ENCODE data around the gene CLEC3B.
"Not testable (repeated sequence)": the region's sequence is repeated elsewhere in the genome, so short reads cannot be mapped to it uniquely, and the experiment has no call there.

Gene CLEC3B

GRCh38 chr3:45037720-45038455 is 11.8 kb downstream of the CLEC3B start:
- peak; percentile 60 to 84 (median 79) for DNase-seq

GRCh38 chr3:45041666-45042065 is 15.6 kb downstream of the CLEC3B start:
- DNase-seq = no peak

DNA sequence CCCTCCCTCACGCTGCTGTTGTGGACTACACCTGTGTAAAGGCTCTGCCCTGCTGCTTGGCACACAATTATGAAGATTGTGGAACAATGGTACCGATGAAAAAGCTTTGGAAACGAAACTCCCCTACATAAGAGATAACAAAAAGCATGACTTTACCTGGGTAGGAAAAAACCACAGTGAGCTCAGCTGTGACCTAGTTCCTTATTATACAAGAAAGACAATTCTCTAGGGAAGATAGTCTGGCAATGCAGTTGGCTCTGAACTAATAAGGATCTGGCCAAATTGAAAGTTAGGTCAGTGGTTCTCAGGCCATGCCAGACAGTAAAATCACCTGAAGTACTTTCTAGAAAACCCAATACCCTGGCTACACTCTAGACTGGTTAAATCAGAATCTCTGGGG is 16.1 kb downstream of the CLEC3B start:
- no peak for DNase-seq

DNA sequence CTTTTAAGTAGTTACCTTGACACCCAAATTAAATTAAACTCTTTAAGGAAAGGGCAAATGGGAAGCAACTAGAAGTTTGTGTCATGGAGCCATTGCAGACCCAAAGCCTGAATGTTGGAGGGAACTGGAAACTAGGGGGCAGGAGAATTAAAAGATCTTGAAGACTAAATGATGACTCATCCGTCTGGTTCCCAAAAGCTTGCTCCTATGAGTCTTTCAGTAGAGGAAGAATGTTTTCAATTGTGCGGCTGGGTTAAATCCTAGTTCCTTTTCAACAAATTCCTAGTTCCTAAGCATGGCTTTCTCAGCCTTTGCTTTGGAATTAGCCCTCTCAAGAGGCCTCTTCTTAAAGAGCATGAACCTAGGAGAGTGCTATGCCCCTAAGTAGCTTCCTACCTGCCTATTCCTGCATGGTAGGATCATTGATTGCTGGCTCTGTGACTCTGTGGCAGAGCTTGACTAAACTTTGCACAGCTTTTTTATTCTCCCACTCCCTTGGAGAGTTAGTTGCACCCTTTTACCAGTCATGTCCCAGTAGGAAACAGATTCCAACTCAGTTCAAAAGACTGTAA is 17.7 kb downstream of the CLEC3B start:
- DNase-seq = no peak

DNA sequence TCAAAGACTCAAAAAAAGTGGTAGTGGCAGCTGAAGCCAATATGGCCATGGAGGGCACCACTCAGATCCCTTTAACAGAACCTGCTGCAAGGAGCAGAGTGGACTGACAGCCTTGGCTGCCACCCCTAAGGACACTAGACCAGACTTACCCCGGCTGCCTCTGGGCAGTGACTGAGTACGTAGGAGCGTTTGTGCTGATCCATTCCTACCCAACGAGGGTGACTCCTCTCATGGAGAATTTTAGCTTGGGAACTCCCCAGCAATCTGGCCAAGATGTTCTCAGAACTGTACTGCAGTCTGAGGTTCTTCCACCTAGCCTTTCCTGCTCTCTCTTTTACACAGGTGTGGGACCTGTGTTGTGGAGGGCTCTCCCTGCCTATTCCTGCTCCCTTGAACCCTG is 22.1 kb downstream of the CLEC3B start:
- DNase-seq = no peak

DNA sequence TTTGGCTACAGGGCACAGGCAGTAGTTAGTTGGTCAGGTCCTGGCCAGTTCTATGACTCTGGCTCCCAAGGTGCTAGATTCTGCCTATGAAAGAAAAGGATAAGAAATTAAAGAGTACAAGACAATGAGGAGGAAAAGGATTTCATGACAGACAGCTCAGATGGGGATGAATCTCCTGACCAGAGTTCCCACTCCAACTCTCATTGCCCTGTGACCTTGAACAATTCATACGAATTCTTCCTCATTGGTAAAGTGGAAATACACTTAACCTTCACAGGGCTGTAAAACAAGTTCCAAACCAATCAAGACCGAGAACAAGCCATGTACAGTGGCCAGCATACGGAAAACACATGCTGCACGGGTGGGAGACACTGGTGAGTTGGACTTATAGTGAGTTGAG is 23.7 kb downstream of the CLEC3B start:
- no peak for DNase-seq

DNA sequence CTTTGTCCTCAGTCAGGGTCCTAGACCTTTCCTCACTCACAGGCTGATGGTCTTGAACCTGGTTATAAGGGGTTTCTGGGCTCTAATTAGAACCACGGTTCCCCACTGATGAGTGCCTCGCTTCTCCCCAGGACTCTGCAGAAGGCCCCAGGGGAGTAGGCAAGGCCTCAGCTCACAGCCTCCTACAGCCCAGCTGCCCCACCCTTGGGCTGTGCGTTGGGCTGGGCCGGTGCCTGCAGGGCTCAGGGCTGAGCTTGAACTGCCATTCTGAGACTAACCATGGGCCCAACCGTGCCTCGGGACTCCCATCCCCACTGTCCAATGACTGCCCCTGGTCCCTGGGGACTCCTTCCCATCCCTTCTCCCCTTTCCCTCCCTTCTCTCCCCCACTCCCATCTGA is 25.6 kb downstream of the CLEC3B start:
- DNase-seq = no peak

- not testable (repeated sequence) for DNase-seq
Observed at GRCh38 chr3:45053805-45054195, 27.7 kb downstream of the CLEC3B start.

GRCh38 chr3:45054196-45054857 is 28.2 kb downstream of the CLEC3B start:
- DNase-seq = no peak

GRCh38 chr3:45055032-45055410 is 28.9 kb downstream of the CLEC3B start:
- no peak for DNase-seq

GRCh38 chr3:45055411-45056143 is 29.5 kb downstream of the CLEC3B start:
- no peak for DNase-seq

DNA sequence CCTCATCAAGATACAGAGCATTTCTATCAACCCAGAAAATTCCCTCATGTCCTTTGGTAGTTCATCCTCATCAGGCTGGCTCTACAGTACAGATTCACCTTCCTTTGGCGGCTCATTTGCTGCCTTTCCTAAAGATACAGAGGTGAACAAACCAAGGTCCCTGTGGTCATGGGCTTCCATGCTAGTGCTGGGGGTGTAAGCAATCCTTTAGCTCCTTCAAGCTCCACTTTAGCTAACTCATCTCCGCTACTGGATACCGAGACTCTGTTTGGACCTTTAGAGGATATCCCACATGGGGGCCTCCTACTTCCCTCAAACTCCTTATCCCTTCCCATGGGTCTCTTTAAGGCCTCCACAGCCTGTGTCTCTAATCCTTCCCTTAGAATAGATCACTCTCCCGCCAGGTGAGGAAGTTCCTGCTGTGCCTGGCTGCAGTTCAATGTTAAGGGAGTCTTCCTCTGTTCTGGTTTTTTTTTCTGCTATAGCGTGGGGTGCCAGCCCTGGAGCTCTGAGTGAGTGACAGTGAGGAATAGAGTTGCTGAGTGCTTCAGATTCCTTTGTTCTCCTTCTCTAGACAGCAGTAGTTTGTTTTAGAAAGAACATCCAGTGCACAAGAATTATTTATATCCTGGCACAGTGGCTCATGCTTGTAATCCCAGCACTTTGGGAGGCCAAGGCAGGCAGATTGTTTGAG is 30.7 kb downstream of the CLEC3B start:
- no peak for DNase-seq

GRCh38 chr3:45057557-45057956 is 31.5 kb downstream of the CLEC3B start:
- DNase-seq = no peak

DNA sequence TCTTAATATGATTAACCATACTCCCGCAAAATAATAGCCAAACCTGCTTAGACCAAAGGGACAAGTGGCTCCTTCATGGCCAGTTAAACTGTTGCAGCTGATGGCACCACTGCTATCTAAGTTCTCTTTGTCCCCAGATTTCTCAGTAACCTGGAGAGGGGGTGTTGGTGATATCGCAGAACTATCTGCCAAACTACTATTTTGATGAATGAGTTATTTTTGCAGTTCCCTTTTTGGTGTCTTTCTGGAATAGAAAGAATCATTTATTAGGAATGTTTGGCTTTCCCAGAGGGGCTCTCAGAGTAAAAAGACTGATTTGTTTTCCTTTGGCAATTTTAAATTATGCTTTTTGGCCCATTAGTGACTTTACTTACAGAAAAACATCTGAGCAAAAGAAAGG is 33.0 kb downstream of the CLEC3B start:
- no peak for DNase-seq

- DNase-seq = no peak
Observed at GRCh38 chr3:45060165-45060892, 34.2 kb downstream of the CLEC3B start.

DNA sequence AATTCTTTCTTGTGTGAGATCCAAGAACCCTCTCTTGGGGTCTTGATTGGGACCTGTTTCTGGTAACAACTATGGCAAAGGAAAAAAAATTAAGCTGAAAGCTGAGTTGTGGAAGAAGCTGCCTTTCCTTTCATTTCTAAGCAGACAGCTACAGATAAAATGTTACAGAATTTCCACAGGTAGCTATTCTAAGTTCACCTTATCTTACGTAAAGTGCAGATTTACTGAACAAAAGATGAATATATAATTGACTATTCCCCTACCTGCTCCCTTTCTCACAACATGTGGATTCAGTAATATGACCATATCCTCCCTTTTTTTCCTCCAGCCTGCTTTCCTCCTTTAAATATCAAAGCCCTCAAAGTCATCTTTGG is 36.6 kb downstream of the CLEC3B start:
- DNase-seq = no peak

DNA sequence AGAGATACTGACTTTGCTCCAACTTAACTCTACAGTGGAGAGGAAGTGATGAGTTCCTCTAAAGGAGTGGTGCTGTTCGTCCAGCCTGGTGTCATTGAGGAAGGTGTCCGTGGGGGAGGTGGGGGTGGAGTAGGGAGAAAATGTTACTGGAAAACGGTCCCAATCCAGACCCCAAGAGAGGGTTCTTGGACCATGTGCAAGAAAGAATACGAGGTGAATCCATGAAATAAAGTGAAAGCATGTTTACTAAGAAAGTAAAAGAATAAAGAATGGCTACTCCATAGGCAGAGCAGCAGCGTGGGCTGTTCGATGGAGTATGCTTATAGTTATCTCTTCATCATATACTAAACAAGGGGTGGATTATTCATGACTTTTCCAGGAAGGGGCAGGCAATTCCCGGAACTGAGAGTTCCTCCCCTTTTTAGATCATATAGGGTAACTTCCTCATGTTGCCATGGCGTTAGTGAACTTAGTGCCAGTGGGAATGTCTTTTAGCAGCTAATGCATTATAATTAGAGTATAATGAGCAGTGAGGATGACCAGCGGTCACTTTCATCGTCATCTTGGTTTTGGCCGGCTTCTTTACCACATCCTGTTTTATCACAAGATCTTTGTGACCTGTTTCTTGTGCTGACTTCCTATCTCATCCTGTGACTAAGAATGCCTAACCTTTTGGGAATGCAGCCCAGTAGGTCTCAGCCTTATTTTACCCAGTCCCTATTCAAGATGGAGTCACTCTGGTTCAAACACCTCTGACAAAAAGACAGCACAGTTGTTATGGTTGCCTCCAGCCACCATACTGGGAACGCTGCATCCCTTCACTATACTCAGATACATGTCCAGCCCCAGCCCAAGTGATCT is 38.6 kb downstream of the CLEC3B start:
- no peak for DNase-seq

DNA sequence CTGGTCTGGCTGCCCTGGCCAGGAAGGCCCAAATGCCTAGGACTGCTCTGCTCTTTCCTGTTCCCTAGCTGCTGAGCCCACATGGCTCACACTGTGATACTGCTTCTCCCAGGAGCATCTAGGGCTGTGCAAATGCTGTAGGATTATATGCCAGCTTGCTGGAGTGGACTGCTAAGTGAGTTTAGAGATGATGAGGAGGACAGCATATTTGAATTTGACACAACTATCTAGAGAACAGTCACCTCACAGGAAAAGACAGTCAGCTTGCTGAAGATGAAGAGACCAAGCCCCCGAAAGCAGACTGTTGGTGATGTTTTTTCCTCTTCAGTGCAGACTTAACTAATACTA is 39.2 kb downstream of the CLEC3B start:
- DNase-seq = no peak

DNA sequence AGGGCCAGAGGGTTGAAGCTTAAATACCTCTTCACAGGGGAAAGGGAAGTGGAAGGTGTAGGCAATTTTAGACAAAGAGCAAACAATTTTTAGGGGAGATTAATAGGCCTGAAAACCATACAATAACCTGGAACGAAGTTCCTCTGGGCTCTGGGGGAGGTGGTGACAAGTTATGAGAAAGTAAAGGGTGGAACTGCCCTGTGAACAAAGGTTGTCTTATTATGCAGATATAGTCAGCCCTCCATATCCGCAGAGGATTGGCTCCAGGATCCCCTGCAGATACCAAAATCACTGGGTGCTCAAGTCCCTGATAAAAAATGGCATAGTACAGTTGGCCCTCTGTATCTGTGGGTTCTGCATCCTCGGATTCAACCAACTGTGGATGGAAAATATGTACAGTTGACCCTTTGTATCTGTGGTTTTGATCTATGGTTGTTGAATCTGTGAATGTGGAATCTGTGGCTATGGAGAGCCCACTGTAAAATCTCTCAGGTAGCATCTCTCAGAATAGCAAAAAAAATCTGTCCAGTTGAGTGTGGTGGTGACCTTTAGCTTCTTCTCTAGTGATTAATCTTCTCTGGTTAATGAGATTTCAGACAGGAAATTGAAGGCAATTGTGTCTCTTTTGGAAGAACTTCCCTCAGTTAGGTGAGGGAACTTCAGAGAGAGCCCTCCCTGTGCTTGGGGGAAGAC is 40.2 kb downstream of the CLEC3B start:
- DNase-seq = no peak

- DNase-seq = no peak
Observed at GRCh38 chr3:45067486-45067885, 41.4 kb downstream of the CLEC3B start.

GRCh38 chr3:45067941-45068340 is 41.8 kb downstream of the CLEC3B start:
- no peak for DNase-seq
